ENCODE results near the gene ZNF415. TPM values are rescaled to one million over a fixed set of nuclear protein-coding genes. Genes with fewer than 3 reads are reported as not detected.
"Not testable (repeated sequence)": the region's sequence is repeated elsewhere in the genome, so short reads cannot be mapped to it uniquely, and the experiment has no call there.

The ZNF415 gene
- total RNA-seq, 4 donors from 2014 or later, result 1.2 to 9.9 (median 2.6) TPM

DNA sequence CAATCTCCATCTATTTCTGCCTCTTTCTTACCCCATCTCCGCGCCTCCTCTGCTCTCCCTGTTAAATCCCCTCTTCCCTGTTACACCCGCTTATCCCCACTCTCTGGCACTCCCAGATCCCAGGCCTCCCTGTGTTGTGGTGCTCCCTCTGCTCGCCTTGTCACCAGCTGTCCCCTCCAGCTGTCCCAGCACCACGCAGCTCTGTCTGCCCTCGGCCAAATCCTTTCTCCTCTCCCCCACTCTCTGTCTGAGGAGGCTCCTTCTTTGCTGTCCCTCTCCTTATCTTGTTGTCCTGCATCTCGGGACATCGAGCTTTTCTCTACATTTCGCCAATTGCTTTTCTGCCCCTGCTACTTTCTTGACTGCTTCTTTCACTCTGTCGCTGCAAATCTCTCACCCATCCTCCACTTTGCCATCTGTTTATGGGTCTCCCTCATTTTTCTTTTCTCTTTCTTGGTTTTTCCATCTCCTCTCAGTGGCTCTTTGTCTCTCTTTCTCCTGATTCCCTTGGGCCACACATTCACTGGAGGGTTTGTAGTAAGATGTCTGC is 30.4 kb downstream of the ZNF415 start:
- no peak for DNase-seq
- H3K27ac ChIP-seq, result peak overlapping the region; percentile 78 to 91 (median 90)
- no peaks in the 10 kb centered on the region for H3K27me3 ChIP-seq
- H3K4me1 ChIP-seq, result peaks cover 0 to 13% (median 5%) of the 10 kb centered on the region in 4 donors
- H3K4me3 ChIP-seq, result peak overlapping the region; percentile 48 to 88 (median 84)
- H3K36me3 ChIP-seq, result peaks cover 0 to 17% (median 0%) of the 10 kb centered on the region in 3 donors
- TF ChIP-seq, protein P1, sequence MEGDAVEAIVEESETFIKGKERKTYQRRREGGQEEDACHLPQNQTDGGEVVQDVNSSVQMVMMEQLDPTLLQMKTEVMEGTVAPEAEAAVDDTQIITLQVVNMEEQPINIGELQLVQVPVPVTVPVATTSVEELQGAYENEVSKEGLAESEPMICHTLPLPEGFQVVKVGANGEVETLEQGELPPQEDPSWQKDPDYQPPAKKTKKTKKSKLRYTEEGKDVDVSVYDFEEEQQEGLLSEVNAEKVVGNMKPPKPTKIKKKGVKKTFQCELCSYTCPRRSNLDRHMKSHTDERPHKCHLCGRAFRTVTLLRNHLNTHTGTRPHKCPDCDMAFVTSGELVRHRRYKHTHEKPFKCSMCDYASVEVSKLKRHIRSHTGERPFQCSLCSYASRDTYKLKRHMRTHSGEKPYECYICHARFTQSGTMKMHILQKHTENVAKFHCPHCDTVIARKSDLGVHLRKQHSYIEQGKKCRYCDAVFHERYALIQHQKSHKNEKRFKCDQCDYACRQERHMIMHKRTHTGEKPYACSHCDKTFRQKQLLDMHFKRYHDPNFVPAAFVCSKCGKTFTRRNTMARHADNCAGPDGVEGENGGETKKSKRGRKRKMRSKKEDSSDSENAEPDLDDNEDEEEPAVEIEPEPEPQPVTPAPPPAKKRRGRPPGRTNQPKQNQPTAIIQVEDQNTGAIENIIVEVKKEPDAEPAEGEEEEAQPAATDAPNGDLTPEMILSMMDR (IDR thresholded peaks at IDR 0.05), result no peak
- no peak for TF ChIP-seq POLR2A (IDR thresholded peaks at IDR 0.05)
- H3K9me3 ChIP-seq, result no peaks in the 10 kb centered on the region

DNA sequence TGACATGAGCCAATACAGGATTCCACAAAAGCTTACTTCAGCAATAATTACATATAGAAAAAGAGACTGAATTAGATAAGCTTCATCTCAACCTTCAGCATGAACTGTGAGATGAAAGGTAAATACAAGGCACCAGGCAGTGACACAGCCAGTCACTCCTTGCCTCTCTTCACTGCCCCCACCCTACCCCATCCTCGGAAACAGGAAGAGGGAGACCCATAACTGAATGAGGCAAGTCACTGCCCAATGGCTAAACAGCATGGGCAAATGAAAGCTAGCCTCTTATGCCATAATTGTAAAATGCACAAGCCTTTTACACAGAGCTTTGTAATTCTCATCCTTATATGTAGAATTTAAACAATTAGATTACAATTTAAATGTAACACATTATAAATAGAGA is 31.2 kb downstream of the ZNF415 start:
- Histone ChIP-seq H3K36me3 (peaks cover 0 to 17% (median 0%) of the 10 kb centered on the region in 3 donors), H3K4me1 (peaks cover 0 to 13% (median 5%) of the 10 kb centered on the region in 4 donors), H3K27me3 (no peaks in the 10 kb centered on the region), H3K4me3 (peak overlapping the region in 1 of 4 donors; percentile 86), H3K27ac (no peak overlapping the region), H3K9me3 (no peaks in the 10 kb centered on the region)
- no peak for DNase-seq
- TF ChIP-seq, protein P1 (IDR thresholded peaks at IDR 0.05), result no peak
- no peak for TF ChIP-seq POLR2A (IDR thresholded peaks at IDR 0.05)

DNA sequence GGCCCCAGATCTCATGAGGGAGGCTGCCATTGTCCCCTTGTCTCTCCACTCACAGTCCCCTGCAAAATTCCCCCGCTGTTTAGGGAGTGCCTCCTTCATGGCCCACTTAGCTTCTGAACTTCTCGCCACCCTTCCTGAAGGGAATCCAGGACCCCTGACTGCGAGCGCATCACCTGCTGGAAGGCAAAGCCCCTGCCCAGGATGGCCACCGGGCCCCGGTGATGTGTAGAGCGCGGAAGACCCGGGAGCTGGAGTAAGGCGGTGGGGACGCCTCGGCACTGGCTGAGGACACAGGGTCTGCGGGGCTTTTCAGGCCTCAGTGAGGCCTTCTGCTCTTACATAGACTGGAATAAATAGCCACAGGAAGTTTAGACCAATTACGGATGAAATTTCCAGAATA is 34.1 kb downstream of the ZNF415 start:
- not testable (repeated sequence) for H3K4me3 ChIP-seq, DNase-seq, H3K27me3 ChIP-seq, H3K27ac ChIP-seq, H3K9me3 ChIP-seq
- H3K4me1 ChIP-seq, result peaks cover 0 to 13% (median 5%) of the 10 kb centered on the region in 4 donors
- H3K36me3 ChIP-seq, result peaks cover 0 to 28% (median 0%) of the 10 kb centered on the region in 3 donors

DNA sequence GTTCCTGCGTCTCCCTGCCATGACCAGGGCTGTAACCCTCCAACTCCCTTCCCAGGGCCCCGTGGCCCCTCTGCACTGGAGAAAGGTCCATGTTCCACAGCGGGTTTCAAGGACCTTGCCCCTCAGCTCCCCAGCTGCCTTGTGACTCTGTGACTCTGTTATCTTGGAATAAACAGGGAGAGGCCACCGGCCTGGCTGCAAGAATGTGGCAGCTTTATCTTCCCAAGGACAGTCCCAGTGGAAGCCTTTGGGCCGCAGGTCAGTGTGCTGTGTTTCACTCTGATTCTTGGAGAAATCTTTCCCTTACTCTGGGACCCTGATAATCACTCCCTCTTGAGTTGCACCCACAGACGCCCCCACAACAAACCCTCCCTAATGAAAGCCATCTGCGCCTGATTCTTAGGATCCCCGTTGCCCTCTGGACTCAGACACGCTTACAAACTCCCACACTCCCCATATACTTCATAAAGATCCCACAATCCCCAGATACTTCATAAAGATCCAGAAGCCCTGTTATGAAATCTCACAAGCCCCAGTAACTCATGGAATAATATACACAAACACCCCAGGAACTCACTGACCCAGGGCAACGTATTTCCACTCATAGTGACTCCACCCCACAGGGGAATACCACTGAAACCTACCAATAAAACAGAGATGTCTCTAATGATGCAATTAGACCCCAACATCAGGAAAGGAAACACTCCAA is 35.6 kb downstream of the ZNF415 start:
- H3K9me3 ChIP-seq, H3K27me3 ChIP-seq, DNase-seq, H3K4me1 ChIP-seq, H3K4me3 ChIP-seq, H3K27ac ChIP-seq: not testable (repeated sequence)
- H3K36me3 ChIP-seq, result peaks cover 0 to 32% (median 0%) of the 10 kb centered on the region in 3 donors

DNA sequence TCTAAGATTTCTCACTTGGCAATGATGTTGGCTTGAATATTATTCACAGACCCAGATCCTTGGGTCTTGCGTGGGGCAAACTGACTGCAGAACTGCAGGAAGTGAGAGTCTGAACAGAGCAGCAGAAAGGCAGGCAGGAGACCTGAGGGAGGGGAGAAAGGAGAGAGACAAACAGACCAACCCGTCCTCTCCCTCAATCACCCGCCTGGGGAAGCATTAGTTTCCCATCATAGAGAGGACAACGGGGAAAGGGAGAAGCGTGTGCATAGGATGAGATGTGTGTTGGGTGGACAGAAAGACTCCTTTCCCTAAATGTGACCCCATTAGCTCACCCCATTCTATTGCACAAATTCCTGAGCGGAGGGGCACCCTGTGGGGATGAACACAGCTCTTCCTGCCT is 36.1 kb downstream of the ZNF415 start:
- peaks cover 0 to 37% (median 0%) of the 10 kb centered on the region in 3 donors for H3K36me3 ChIP-seq
- not testable (repeated sequence) for H3K27me3 ChIP-seq, H3K4me1 ChIP-seq, H3K4me3 ChIP-seq, H3K27ac ChIP-seq, H3K9me3 ChIP-seq, DNase-seq

DNA sequence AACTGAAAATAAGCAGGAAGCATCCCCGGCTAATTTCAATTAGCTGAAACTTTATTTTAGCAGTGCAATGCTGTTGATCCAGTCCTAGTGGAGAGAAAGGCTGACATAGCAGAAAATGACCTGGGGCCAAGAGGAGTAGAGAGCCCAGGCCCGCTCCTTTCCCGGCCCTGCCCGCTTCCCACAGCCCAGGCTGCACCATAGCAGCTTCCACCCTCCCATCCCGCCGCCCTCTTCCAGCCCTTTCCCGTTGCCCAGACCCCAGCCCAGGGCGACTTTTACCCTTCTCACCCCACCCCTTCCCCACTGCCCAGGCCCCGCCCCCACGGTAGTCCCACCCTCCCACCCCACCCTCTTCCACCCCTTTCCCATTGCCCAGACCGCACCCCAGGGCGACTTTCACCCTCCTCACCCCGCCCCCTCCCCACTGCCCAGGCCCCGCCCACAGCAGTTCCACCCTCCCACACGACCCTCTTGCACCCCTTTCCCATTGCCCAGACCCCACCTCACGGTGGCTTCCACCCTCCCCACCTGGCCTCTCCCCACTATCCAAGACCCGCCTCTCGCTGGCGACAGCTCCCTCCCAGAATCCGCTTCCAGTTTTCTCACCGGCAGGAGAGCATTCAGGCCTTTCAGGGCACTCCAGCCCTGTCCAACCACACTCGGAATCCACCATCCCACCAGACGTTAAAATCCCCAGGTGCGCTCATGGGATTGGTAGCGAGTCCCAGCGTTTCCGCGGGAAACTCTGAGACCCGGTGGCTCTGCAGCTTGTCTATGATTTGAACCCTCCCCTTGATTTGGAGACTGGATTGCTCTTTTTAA is 37.7 kb downstream of the ZNF415 start:
- no peak overlapping the region for H3K4me3 ChIP-seq
- peaks cover 0 to 53% (median 0%) of the 10 kb centered on the region in 3 donors for H3K36me3 ChIP-seq
- TF ChIP-seq POLR2A (IDR thresholded peaks at IDR 0.05), result no peak
- TF ChIP-seq, protein P1 (IDR thresholded peaks at IDR 0.05), result no peak
- H3K9me3 ChIP-seq, result no peaks in the 10 kb centered on the region
- H3K27ac ChIP-seq, result no peak overlapping the region
- H3K4me1 ChIP-seq, result no peaks in the 10 kb centered on the region
- no peaks in the 10 kb centered on the region for H3K27me3 ChIP-seq
- DNase-seq, result no peak

DNA sequence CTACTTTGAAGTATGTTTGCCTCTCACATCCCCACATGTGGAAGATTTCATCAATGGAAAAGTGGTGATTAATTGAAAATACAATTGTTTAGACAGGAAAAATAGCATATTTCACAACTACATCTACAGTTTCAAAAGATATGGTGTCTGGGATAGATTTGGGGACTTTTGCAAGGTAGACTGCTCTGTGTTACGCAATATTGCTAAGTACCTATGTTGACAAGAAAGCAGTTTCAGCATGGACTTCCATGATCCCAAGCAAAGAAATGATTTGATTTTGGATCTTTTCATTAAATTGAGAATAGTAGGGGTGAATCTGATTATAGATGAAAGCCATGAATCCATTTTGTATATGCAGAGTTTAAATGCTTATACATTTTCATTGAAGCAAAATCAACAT is 40.0 kb downstream of the ZNF415 start:
- no peaks in the 10 kb centered on the region for H3K9me3 ChIP-seq
- H3K27ac ChIP-seq, result no peak overlapping the region
- no peak for DNase-seq
- H3K4me1 ChIP-seq, result no peaks in the 10 kb centered on the region
- no peaks in the 10 kb centered on the region for H3K27me3 ChIP-seq
- H3K4me3 ChIP-seq, result no peak overlapping the region
- TF ChIP-seq, protein P1 (IDR thresholded peaks at IDR 0.05), result no peak
- TF ChIP-seq POLR2A (IDR thresholded peaks at IDR 0.05), result no peak
- H3K36me3 ChIP-seq, result peaks cover 0 to 58% (median 0%) of the 10 kb centered on the region in 3 donors

All from Peyer's patch (tissue), 4 donors.